Endothelial cell of umbilical vein (primary cell): Measurements from ENCODE around the gene CELSR2. TPM values are rescaled to one million over a fixed set of nuclear protein-coding genes. Genes with fewer than 3 reads are reported as not detected.
"Not testable (repeated sequence)": the region's sequence is repeated elsewhere in the genome, so short reads cannot be mapped to it uniquely, and the experiment has no call there.

ENCODE experiments used
- BruUV-seq: library from RNA; stranded (reverse); fragments of 400-500 nt; replicated peaks from 2 replicates; lab custom pipeline; 2021; lab: Mats Ljungman, UMichigan
- CTCF ChIA-PET: fragments of 300-600, 350-600 bp; sonication (Branson Sonifier 250); formaldehyde crosslinking; loops from one replicate; lab custom pipeline; 2021; ENCODE audit warnings: antibody characterized with exemption, inconsistent platforms; lab: Charles Lee
- POLR2A ChIA-PET: fragments of 300-600, 350-600 bp; sonication (Branson Sonifier 250); formaldehyde crosslinking; loops from one replicate; lab custom pipeline; 2021; ENCODE audit warnings: antibody characterized with exemption, inconsistent platforms; lab: Charles Lee
- DNase-seq: peaks from one replicate; pipeline ENCODE4 v3.0.0-alpha.2; 2011; ENCODE audit warnings: low read depth, low spot score
- FAIRE-seq: peaks from 2 replicates; lab custom pipeline; 2011; peaks lifted over from hg19 to GRCh38; lab: Jason Lieb, UNC
- H2AFZ ChIP-seq: 2 replicates; pipeline ENCODE4 v1.6.0; 2012; ENCODE audit warnings: low read depth, low read length, control low read depth, inconsistent platforms
- H3K27ac ChIP-seq: 2 replicates; pipeline ENCODE4 v1.5.1; 2011; ENCODE audit warnings: low read depth, mild to moderate bottlenecking, control low read depth, low read length, moderate library complexity; ENCODE audit not compliant: insufficient read depth
- H3K27me3 ChIP-seq, 2 experiments: 2 replicates each; pipeline versions ENCODE4 v1.6.0 to v1.6.1; 2011; ENCODE audit warnings: low read length in 2 of 2, mixed read lengths in 1 of 2; ENCODE audit not compliant: control insufficient read depth in 2 of 2, insufficient read depth in 2 of 2
- H3K36me3 ChIP-seq, 2 experiments: 2 replicates in 1 of 2; 3 replicates in 1 of 2; pipeline ENCODE4 v1.5.1; 2011; ENCODE audit warnings: low read length in 2 of 2, mild to moderate bottlenecking in 1 of 2, moderate library complexity in 1 of 2; ENCODE audit not compliant: control insufficient read depth in 2 of 2, insufficient read depth in 2 of 2; ENCODE audit errors: extremely low read depth in 1 of 2
- H3K4me1 ChIP-seq: 3 replicates; pipeline ENCODE4 v1.5.1; 2011; ENCODE audit warnings: mild to moderate bottlenecking, low read length; ENCODE audit not compliant: control insufficient read depth, insufficient read depth; ENCODE audit errors: extremely low read depth
- H3K4me2 ChIP-seq: 2 replicates; pipeline ENCODE4 v1.6.1; 2011; ENCODE audit warnings: low read length, control low read depth, mixed read lengths; ENCODE audit not compliant: insufficient read depth
- H3K4me3 ChIP-seq, 3 experiments: fragments of 200-600 bp in 1 of 3; sonication (generic), shearing (Covaris generic) in 1 of 3; replicated peaks in 1 of 3; 2 replicates each; pipeline ENCODE4 v1.5.1; 2011 to 2016; ENCODE audit warnings: control low read depth in 3 of 3, low read length in 3 of 3, mild to moderate bottlenecking in 2 of 3, inconsistent platforms in 1 of 3, low read depth in 1 of 3, moderate library complexity in 1 of 3; ENCODE audit not compliant: insufficient read depth in 1 of 3
- H3K79me2 ChIP-seq: 2 replicates; pipeline ENCODE4 v1.6.0; 2012; ENCODE audit warnings: low read length, inconsistent platforms; ENCODE audit not compliant: control insufficient read depth, insufficient read depth
- H3K9ac ChIP-seq: replicated peaks from 2 replicates; pipeline ENCODE3; 2011; ENCODE audit warnings: low read length, control low read depth; ENCODE audit not compliant: insufficient read depth; ENCODE audit errors: extremely low read depth
- H3K9me1 ChIP-seq: replicated peaks from 3 replicates; pipeline ENCODE4 v1.6.0; 2011; ENCODE audit warnings: mild to moderate bottlenecking, low read length; ENCODE audit not compliant: control insufficient read depth, insufficient read depth; ENCODE audit errors: extremely low read depth
- H3K9me3 ChIP-seq: replicated peaks from 2 replicates; pipeline ENCODE4 v1.5.1; 2012; ENCODE audit warnings: low read length, inconsistent platforms; ENCODE audit not compliant: control insufficient read depth, insufficient read depth
- H4K20me1 ChIP-seq: replicated peaks from 2 replicates; pipeline ENCODE3; 2011; ENCODE audit warnings: mild to moderate bottlenecking, low read length; ENCODE audit not compliant: control insufficient read depth, insufficient read depth; ENCODE audit errors: extremely low read depth
- EZH2 ChIP-seq: IDR thresholded peaks from 2 replicates; pipeline ENCODE4 v1.6.1; 2012; ENCODE audit warnings: borderline replicate concordance, low read depth, mild to moderate bottlenecking, moderate library complexity, low read length, inconsistent platforms; ENCODE audit not compliant: severe bottlenecking
- FOS ChIP-seq: IDR thresholded peaks from 2 replicates; pipeline ENCODE4 v1.6.1; 2011; ENCODE audit warnings: mild to moderate bottlenecking, low read length, moderate library complexity, borderline replicate concordance; ENCODE audit not compliant: insufficient read depth
- JUN ChIP-seq: IDR thresholded peaks from 2 replicates; pipeline ENCODE4 v1.6.1; 2011; ENCODE audit warnings: borderline replicate concordance, low read depth; ENCODE audit not compliant: insufficient read length, insufficient read depth
- MYC ChIP-seq: IDR thresholded peaks from one replicate; pipeline ENCODE4 v1.6.1; 2011; ENCODE audit warnings: mild to moderate bottlenecking, low read depth, low read length
- POLR2AphosphoS5 ChIP-seq: IDR thresholded peaks from 2 replicates; pipeline ENCODE4 v1.6.1; 2012; ENCODE audit warnings: low read depth, mild to moderate bottlenecking, control low read depth, low read length, moderate library complexity; ENCODE audit not compliant: insufficient read depth
- dilution Hi-C: fragments of 300-500 bp; cut with MboI; formaldehyde crosslinking; loops from one replicate; pipeline ENCODE4 v1.15.0; 2019; ENCODE audit warnings: low sequenced_read_pairs; ENCODE audit not compliant: extremely low pct_ligation_motif_present
- intact Hi-C: fragments of 100-400 bp; cut with micrococcal nuclease; formaldehyde crosslinking; loops from one replicate; pipeline ENCODE4 v1.10.0; 2022
- polyA plus RNA-seq, 4 experiments: library from polyadenylated mRNA; depleted of rRNA in 3 of 4; stranded (reverse) in 3 of 4; unstranded in 1 of 4; fragments of >200 nt; gene quantifications; 2 replicates each; pipeline versions ENCODE4 v1.2.1 to v1.2.3, GENCODE V29; 2011 to 2012; ENCODE audit warnings: missing spikeins in 1 of 4
- total RNA-seq: library from RNA; stranded (reverse); gene quantifications from 2 replicates; pipeline ENCODE4 v1.2.3, GENCODE V29; 2021

The CELSR2 gene
- total and polyA plus RNA-seq, 2 donors (not counting 3 experiments of a cell fraction or from before 2014, with no cell fraction given) = 0.90 to 1.4 TPM

GRCh38 chr1:109216662-109217061 lies 32.7 kb upstream of the CELSR2 start:
- no peak for TF ChIP-seq EZH2
- no peak overlapping the region for H3K27ac ChIP-seq
- no peak overlapping the region for H2AFZ ChIP-seq
- no peak overlapping the region for H3K4me3 ChIP-seq
- no peak overlapping the region for H3K4me2 ChIP-seq
- no TSS peak for BruUV-seq
- dilution Hi-C loops (no loop called here), intact Hi-C loops (no loop called here)
- H3K27me3 ChIP-seq = no peaks in the 10 kb centered on the region
- peaks cover 13% of the 10 kb centered on the region for H4K20me1 ChIP-seq
- peaks cover 72% of the 10 kb centered on the region for H3K79me2 ChIP-seq
- DNase-seq (no peak), FAIRE-seq (no peak)
- CTCF ChIA-PET = interaction anchor here (0.9 to 1.7 kb wide), 4 partner anchors 15 to 104 kb away, joined by 3 to 4 read pairs (median 4); a partner anchor contains a TSS
- no peak overlapping the region for H3K9ac ChIP-seq
- peaks cover 20% of the 10 kb centered on the region for H3K4me1 ChIP-seq
- H3K9me1 ChIP-seq = no peaks in the 10 kb centered on the region
- peaks cover 0 to 3% of the 10 kb centered on the region in 2 experiments for H3K36me3 ChIP-seq
- POLR2A ChIA-PET = no interaction called here
- H3K9me3 ChIP-seq = no peaks in the 10 kb centered on the region

GRCh38 chr1:109218516-109218915 lies 30.8 kb upstream of the CELSR2 start:
- no peaks in the 10 kb centered on the region for H3K27me3 ChIP-seq
- intact Hi-C loops (no loop called here), dilution Hi-C loops (no loop called here)
- no peaks in the 10 kb centered on the region for H3K9me3 ChIP-seq
- H3K9me1 ChIP-seq = no peaks in the 10 kb centered on the region
- ChIA-PET POLR2A (no interaction called here), CTCF (interaction anchor here (0.7 kb wide), 1 partner anchor 111 kb away, joined by 3 read pairs; no protein-coding TSS in a partner anchor)
- peaks cover 18% of the 10 kb centered on the region for H4K20me1 ChIP-seq
- peaks cover 0 to 3% of the 10 kb centered on the region in 2 experiments for H3K36me3 ChIP-seq
- no peak overlapping the region for H3K4me2 ChIP-seq
- peaks cover 16% of the 10 kb centered on the region for H3K4me1 ChIP-seq
- TF ChIP-seq JUN (no peak), MYC (no peak), POLR2AphosphoS5 (no peak), FOS (no peak), EZH2 (no peak)
- no TSS peak for BruUV-seq
- peaks cover 89% of the 10 kb centered on the region for H3K79me2 ChIP-seq
- H3K27ac ChIP-seq = no peak overlapping the region
- H3K9ac ChIP-seq = no peak overlapping the region
- H3K4me3 ChIP-seq = no peak overlapping the region
- DNase-seq (no peak), FAIRE-seq (no peak)
- H2AFZ ChIP-seq = no peak overlapping the region

- H3K9me3 ChIP-seq, H3K4me1 ChIP-seq, DNase-seq, BruUV-seq, H3K4me3 ChIP-seq, H3K27me3 ChIP-seq, H3K9me1 ChIP-seq, H3K9ac ChIP-seq, intact Hi-C loops, POLR2A ChIA-PET, FAIRE-seq, H2AFZ ChIP-seq, dilution Hi-C loops, H3K27ac ChIP-seq, H3K4me2 ChIP-seq, CTCF ChIA-PET, H3K36me3 ChIP-seq: not testable (repeated sequence)
- Histone ChIP-seq H3K79me2 (peaks cover 83% of the 10 kb centered on the region), H4K20me1 (peaks cover 20% of the 10 kb centered on the region)
Observed at GRCh38 chr1:109221201-109221600, 28.1 kb upstream of the CELSR2 start.
